HEK293T (cell line): Measurements from ENCODE around the gene TFR2.
"Not testable (repeated sequence)": the region's sequence is repeated elsewhere in the genome, so short reads cannot be mapped to it uniquely, and the experiment has no call there.

Experiments
- CTCF ChIA-PET: fragments of 350-600 bp; formaldehyde crosslinking; extraction: SDS; loops from one replicate; lab custom pipeline; 2021; ENCODE audit warnings: antibody characterized with exemption, inconsistent platforms; lab: Yijun Ruan, JAX
- POLR2A ChIA-PET: fragments of 350-600 bp; formaldehyde crosslinking; extraction: SDS; loops from one replicate; lab custom pipeline; 2020; ENCODE audit warnings: antibody characterized with exemption, inconsistent platforms; lab: Yijun Ruan, JAX
- DNase-seq: peaks from one replicate; pipeline ENCODE4 v3.0.0; 2012; ENCODE audit warnings: mixed read lengths; ENCODE audit errors: extremely low spot score
- ARNT ChIP-seq: fragments of 450-650 bp; IDR thresholded peaks from 2 replicates; pipeline ENCODE4 v1.6.1; 2017; ENCODE audit warnings: mild to moderate bottlenecking
- BHLHE40 ChIP-seq: fragments of 450-650 bp; IDR thresholded peaks from 2 replicates; pipeline ENCODE4 v1.6.1; 2016; ENCODE audit warnings: mild to moderate bottlenecking, moderate library complexity, borderline replicate concordance
- CTBP1 ChIP-seq: fragments of 450-650 bp; IDR thresholded peaks from 2 replicates; pipeline ENCODE4 v1.6.1; 2016; ENCODE audit warnings: borderline replicate concordance
- ELF4 ChIP-seq: fragments of 450-650 bp; IDR thresholded peaks from 2 replicates; pipeline ENCODE4 v1.6.1; 2017; ENCODE audit warnings: antibody characterized with exemption
- FOXA1 ChIP-seq: fragments of 450-650 bp; IDR thresholded peaks from 2 replicates; pipeline ENCODE4 v1.6.1; 2016; ENCODE audit warnings: mild to moderate bottlenecking
- FOXK2 ChIP-seq: fragments of 450-650 bp; IDR thresholded peaks from 2 replicates; pipeline ENCODE4 v1.6.1; 2016; ENCODE audit warnings: mild to moderate bottlenecking
- FOXM1 ChIP-seq: fragments of 450-650 bp; IDR thresholded peaks from 2 replicates; pipeline ENCODE4 v1.6.1; 2017; ENCODE audit warnings: mild to moderate bottlenecking, borderline replicate concordance
- HDGF ChIP-seq: fragments of 450-650 bp; IDR thresholded peaks from 2 replicates; pipeline ENCODE4 v1.6.1; 2017; ENCODE audit warnings: antibody characterized with exemption, borderline replicate concordance
- L3MBTL2 ChIP-seq: fragments of 450-650 bp; conservative IDR thresholded peaks from 2 replicates; pipeline ENCODE4 v1.6.1; 2016; ENCODE audit warnings: mild to moderate bottlenecking
- LEF1 ChIP-seq: fragments of 450-650 bp; IDR thresholded peaks from 2 replicates; pipeline ENCODE4 v1.6.1; 2017; ENCODE audit warnings: mild to moderate bottlenecking, borderline replicate concordance
- NFRKB ChIP-seq: fragments of 450-650 bp; IDR thresholded peaks from 2 replicates; pipeline ENCODE4 v1.6.1; 2016; ENCODE audit warnings: mild to moderate bottlenecking, moderate library complexity
- SP1 ChIP-seq: fragments of 450-650 bp; IDR thresholded peaks from 2 replicates; pipeline ENCODE4 v1.6.1; 2017
- SUZ12 ChIP-seq: fragments of 450-650 bp; IDR thresholded peaks from 2 replicates; pipeline ENCODE4 v1.6.1; 2016; ENCODE audit warnings: mild to moderate bottlenecking
- TARDBP ChIP-seq: fragments of 450-650 bp; IDR thresholded peaks from 2 replicates; pipeline ENCODE4 v1.6.1; 2016
- ZNF384 ChIP-seq: fragments of 450-650 bp; IDR thresholded peaks from 2 replicates; pipeline ENCODE4 v1.6.1; 2016
- TF ChIP-seq, protein P1 (sequence below): fragments of 450-650 bp; IDR thresholded peaks from 2 replicates; pipeline ENCODE4 v1.6.1; 2016

Gene TFR2

GRCh38 chr7:100668069-100668449 is 26.7 kb upstream of the TFR2 start:
- DNase-seq: no peak
- TF ChIP-seq FOXM1: no peak
- no peak for TF ChIP-seq HDGF
- TF ChIP-seq SP1: no peak
- no peak for TF ChIP-seq ELF4
- no peak for TF ChIP-seq FOXK2
- TF ChIP-seq LEF1: no peak
- TF ChIP-seq CTBP1: no peak
- TF ChIP-seq NFRKB: no peak
- no peak for TF ChIP-seq ARNT
- TF ChIP-seq BHLHE40: no peak
- TF ChIP-seq TARDBP: no peak
- no peak for TF ChIP-seq SUZ12
- TF ChIP-seq FOXA1: no peak
- no peak for TF ChIP-seq L3MBTL2
- TF ChIP-seq, protein P1, sequence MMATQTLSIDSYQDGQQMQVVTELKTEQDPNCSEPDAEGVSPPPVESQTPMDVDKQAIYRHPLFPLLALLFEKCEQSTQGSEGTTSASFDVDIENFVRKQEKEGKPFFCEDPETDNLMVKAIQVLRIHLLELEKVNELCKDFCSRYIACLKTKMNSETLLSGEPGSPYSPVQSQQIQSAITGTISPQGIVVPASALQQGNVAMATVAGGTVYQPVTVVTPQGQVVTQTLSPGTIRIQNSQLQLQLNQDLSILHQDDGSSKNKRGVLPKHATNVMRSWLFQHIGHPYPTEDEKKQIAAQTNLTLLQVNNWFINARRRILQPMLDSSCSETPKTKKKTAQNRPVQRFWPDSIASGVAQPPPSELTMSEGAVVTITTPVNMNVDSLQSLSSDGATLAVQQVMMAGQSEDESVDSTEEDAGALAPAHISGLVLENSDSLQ: no peak
- TF ChIP-seq ZNF384: no peak
- ChIA-PET CTCF (interaction anchor here (0.7 kb wide), 1 partner anchor 22 kb away, joined by 3 read pairs; no protein-coding TSS in a partner anchor), POLR2A (no interaction called here)

DNA sequence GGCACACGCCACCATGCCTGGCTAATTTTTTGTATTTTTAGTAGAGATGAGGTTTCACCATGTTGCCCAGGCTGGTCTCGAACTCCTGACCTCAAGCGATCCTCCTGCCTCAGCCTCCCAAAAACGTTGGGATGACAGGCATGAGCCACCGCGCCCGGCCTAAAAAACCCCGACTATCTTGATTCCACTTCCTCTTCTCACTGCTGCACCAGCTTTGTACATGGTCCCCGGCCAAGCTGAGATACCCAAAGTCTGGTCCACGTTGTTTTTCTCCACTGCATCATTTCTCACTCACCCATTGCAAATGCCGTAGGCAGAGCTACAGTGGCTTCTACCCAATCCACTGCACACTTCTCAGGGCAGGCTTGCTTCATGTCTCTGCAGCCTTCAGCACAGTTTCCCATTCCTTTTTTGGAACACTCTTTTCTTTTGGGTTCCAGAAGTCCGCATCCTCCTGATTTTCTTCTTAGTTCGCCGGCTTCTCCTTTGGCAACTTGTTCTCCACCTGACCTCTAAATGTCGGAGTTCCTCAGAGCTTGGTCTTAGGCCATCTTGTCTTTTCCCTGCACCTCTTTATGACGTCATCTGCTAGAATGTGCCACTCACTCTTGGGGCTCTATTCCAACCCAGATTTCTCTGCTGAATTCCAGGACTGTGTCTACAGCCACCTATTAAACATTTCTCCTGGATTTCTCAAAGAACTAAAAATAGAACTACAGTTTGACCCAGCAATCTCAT is 26.1 kb upstream of the TFR2 start:
- TF ChIP-seq HDGF (no peak), NFRKB (no peak), ARNT (no peak), ZNF384 (no peak), FOXK2 (no peak), LEF1 (no peak), CTBP1 (no peak)
- TF ChIP-seq, protein P1: no peak
- no peak for DNase-seq
- POLR2A ChIA-PET: no interaction called here
- CTCF ChIA-PET: interaction anchor here (0.7 kb wide), 1 partner anchor 23 kb away, joined by 3 read pairs; no protein-coding TSS in a partner anchor

- no peak for DNase-seq
- POLR2A ChIA-PET: interaction anchor here (1.0 kb wide), 1 partner anchor 8 kb away, joined by 3 read pairs; the partner anchor contains the start of gene GNB2
- CTCF ChIA-PET: interaction anchor here (0.6 kb wide), 1 partner anchor 473 kb away, joined by 4 read pairs; no protein-coding TSS in a partner anchor
- TF ChIP-seq L3MBTL2 (no peak), CTBP1 (no peak), ARNT (no peak), ELF4 (no peak), SUZ12 (no peak), NFRKB (no peak), FOXM1 (no peak), FOXA1 (no peak), LEF1 (no peak), ZNF384 (no peak), TARDBP (no peak), HDGF (no peak), BHLHE40 (no peak), FOXK2 (no peak), SP1 (no peak)
- TF ChIP-seq, protein P1: no peak
Observed at GRCh38 chr7:100665168-100665726, 23.9 kb upstream of the TFR2 start.

- POLR2A ChIA-PET: interaction anchor here (0.9 kb wide), 1 partner anchor 36 kb away, joined by 3 read pairs; no protein-coding TSS in a partner anchor
- CTCF ChIA-PET, DNase-seq: not testable (repeated sequence)
Observed at GRCh38 chr7:100662194-100662776, 20.9 kb upstream of the TFR2 start.

DNA sequence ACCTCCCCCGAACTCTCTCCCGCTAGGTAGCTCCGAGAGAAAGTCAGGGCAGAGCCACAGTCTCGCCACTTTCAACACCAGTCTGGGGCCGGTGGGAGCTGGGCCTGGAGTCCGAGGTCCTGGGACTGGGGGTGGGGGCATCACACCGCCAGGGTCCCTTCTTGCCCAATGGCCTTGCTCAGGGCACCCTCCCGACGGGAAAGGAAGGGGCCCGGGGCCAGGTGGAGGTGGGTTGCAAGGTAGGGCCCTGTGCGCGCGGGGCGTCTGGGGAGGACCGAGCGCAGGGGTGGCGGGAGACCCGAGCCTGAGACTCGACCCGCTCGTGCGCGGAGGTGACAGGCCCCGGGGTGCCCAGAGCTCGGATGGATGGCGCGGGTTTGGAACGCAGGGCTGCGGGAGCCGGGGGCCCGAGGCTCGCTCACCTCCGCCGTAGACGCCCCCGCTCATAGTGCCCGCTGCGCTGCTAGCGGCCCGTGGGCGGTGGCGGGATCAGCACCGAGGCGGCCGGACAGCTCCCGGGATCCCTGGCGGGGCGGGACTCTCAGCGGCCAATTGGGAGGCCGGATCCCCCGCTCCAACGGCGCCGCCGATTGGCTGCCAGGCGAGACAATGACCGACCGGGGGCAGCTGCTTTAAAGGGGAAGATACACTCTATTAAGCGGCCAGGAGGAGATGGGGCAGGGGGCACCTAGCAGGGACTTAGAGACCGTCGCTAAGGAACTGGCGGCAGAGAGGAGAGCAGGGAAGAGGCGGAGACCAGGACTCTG is 14.7 kb upstream of the TFR2 start, which contains the start of gene ACTL6B:
ACTL6B (minus strand) TSS at position 541 of the 767 bp plus-strand sequence; CDS start at position 447, 94 bp downstream.
- ChIA-PET CTCF (interaction anchor here (0.6 to 1.0 kb wide), 3 partner anchors 17 to 488 kb away, joined by 3 to 5 read pairs (median 3); no protein-coding TSS in a partner anchor), POLR2A (interaction anchor here (0.6 to 1.3 kb wide), 2 partner anchors 49 to 52 kb away, joined by 3 read pairs; partner anchors contain the start of gene POP7)
- TF ChIP-seq SUZ12 (no peak), TARDBP (no peak), FOXA1 (no peak), BHLHE40 (no peak)
- DNase-seq: peak; percentile 89
